OCI-LY7 (cell line): ENCODE results near the gene BZW1.

Experiments
- EZH2phosphoT487 ChIP-seq: fragments of 200-600 bp; sonication (generic); IDR thresholded peaks from 2 replicates; pipeline ENCODE4 v1.6.1; 2018; ENCODE audit warnings: low read depth, borderline replicate concordance, mild to moderate bottlenecking, mixed run types, antibody characterized with exemption, low read length, moderate library complexity, mixed read lengths
- TF ChIP-seq, protein P1 (sequence below): fragments of 200-600 bp; sonication (generic); conservative IDR thresholded peaks from 2 replicates; pipeline ENCODE4 v1.5.1; 2014; ENCODE audit warnings: mild to moderate bottlenecking, antibody characterized with exemption, low read length, moderate library complexity, mixed read lengths

DNA sequence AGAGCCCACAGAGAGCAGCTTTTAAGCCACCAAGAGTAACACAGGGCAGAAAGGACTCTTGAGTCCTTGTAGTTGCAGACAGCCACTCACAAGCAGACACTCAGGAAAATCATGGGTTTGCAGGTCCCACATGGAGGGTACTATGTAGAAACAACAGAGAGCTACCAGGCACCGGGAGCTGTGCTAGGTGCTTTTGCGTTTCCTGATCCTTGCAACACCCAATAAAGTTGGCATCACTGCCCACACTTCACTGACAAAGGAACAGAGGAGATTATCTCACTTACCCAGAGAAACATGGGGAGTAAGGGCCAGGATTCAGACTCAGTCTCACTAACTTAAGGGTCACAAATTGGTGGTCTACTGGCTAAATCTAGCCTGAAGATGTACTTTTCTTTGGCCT lies 32.5 kb upstream of the BZW1 start:
- TF ChIP-seq, protein P1, sequence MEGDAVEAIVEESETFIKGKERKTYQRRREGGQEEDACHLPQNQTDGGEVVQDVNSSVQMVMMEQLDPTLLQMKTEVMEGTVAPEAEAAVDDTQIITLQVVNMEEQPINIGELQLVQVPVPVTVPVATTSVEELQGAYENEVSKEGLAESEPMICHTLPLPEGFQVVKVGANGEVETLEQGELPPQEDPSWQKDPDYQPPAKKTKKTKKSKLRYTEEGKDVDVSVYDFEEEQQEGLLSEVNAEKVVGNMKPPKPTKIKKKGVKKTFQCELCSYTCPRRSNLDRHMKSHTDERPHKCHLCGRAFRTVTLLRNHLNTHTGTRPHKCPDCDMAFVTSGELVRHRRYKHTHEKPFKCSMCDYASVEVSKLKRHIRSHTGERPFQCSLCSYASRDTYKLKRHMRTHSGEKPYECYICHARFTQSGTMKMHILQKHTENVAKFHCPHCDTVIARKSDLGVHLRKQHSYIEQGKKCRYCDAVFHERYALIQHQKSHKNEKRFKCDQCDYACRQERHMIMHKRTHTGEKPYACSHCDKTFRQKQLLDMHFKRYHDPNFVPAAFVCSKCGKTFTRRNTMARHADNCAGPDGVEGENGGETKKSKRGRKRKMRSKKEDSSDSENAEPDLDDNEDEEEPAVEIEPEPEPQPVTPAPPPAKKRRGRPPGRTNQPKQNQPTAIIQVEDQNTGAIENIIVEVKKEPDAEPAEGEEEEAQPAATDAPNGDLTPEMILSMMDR = no peak
- TF ChIP-seq EZH2phosphoT487 = no peak
